GM18861 (cell line): ENCODE results near the gene SPACA6.

Experiments used
- ATAC-seq: cut with Tn5 transposase; IDR thresholded peaks from one replicate; pipeline ENCODE4 v1.9.1; 2021; ENCODE audit not compliant: unreplicated experiment

SPACA6 gene

DNA sequence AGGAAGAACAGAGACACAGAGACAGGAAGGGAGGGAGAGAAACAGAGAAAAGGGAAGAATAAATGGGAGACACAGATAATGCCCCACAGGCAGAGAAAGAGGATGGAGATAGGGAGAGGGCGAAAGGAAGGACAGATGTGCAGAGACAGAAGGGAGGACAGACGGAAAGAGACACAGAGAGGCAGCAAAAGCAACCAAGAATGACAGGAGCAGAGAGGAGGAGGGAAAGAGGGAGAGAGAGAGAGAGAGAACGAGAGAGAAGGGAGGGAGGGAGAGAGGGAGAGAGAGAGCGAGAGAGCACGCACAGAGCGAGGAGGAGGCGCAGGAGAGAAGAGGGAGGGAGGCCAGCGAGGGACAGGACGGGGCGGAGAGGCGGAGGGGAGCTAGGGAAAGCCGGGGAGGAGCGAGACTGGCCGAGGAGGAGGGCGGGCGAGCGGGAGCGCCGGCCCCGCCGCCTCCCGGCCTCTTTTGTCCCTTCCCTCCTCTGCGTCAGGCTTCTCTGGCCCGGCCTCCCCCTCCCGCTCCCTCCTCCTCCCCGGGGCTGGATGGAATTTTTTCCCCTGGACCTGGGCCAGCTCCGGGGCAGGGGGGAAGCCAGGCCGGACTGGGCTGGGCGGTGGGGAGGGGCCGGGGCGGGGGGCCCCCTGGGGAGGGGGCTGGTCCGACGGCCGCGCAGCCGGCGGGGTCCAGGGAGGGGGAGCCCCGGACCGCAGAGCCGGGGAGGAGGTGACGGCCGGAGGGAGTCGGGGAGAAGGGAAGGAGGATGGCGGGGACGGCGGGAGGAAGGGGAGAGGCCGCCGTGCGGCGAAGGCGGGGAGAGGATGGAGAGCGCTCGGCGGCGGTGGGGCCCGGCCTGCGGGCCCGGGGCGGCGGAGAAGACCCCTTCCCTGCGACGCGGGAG, 4.2 kb upstream of the SPACA6 start:
- no peak for ATAC-seq

DNA sequence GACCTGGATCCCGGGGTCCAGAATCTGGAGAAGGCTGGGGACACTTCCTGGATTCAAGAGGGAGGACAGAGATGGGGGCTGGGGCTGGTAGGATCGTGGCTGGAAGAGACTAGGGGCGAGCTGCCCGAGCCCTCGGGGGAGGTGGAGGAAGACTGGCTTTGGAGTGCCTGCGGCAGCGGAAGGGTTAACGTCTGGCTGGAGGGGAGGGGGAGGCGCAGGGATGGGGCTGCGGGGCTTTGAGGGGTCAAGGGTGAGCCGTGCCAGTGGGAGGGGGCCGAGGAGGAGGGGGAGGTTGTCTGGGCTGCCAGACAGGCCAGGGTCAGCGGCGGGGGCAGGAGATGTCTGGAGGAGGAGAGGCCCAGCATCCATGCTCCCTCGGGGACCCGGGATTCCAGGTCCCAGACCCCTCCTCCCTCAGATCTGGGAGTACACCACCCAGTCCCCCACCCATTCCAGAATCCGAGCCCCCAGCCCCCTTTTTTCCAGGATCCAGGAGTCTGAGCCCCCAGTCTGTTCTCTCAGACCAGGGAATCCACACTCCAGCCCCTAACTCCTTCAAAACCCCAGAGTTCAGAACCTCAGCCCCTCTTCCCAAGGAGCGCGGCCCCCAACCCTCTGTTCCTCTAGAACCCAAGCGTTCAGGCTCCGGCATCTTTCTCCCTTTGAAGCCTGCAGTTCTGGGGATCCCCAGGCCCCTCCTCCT, 3.2 kb upstream of the SPACA6 start:
- ATAC-seq = no peak

DNA sequence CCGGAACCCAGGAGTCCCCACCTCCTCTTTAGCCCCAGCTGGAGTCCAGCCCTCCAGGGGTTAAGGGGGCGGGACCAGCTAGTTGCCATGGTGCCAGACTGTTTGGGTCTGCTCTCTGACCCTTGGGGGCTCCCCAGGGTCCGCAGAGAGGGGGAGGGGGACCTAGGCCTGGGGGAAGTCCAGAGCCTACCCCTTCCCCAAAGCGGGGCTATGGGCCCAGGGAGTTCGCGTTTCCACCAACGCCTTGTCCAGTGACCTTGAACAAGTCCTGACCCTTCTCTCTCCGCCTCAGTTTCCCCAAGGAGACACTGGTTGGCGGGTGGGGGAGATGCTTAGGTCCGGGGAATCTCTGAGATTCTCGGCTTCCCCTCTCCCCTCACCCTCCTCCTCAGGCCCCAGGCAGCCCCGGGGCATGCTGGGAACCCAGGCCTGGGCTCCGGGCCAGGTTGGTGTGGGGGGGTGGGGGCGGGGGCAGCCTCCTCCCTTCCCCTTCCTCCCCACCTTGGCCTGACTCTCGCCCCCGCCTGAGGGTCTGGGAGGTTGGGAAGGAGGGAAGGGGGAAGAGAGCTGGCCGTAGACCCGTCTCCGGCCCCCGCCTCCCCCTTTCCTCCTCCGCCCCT, 2.6 kb upstream of the SPACA6 start:
- no peak for ATAC-seq

DNA sequence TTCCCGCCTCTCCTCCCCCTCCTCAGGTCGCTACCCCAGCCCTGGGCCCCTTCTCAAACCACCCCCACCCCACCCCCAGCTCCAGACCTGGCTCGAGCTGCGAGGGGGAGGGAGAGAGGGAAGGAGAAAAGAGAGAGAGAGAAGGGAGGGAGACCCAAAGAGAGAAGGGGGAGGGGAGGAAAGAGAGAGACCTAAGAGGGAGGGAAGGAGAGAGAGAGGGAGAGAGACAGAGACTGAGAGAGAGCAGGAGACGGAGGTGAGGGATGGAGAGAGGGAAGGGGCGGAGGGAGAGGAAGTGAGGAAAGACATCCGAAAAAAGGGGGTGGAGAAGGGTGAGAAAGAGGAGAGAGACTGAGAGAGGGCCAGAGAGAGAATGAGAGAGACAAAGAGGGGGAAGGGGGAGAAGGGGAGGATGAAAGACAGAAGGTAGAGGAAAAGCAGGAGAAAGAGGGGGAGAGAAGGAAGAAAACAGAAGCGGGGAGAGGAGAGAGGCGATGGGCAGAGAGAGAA, 2.0 kb upstream of the SPACA6 start:
- no peak for ATAC-seq

DNA sequence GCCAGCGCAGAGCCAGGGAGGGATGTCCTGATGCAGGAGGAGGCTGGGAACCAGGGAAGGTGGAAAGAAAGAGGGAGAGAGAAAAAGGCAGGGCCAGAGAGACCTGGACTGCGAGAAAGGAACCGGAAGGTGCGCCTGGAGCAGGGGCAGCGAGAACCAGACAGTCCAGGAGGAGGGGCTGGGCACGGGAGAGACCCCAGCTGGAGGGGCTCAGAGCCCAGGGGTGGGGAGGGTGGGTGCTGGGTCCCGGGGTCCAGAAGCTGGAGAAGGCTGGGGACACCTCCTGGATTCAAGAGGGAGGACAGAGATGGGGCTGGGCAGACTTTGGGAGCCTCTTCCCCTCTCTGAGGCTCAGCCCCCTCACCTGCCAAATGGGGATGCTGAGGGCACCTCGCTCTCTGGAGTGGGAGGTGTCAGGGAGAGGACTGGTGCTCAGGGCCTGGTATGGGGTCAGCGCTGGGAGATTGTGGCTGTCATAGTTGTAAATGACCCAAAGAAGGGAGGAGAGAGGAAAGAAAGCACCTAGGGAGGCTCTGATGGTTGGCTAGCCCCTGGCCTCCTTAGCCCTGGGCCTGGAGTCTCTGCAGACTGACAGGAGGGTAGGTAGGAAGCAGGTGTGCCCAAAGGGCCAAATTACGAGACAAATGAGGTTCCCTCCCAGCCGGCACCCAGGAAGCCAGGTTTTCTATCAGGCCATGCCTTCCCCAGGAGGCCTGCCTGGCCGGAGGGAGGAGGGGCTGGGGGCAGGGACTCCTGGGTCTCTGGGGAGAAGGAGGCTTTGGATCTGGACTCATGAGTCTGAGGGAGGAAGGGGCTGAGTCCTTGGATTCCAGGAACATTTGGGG, 1.3 kb upstream of the SPACA6 start:
- ATAC-seq = no peak

DNA sequence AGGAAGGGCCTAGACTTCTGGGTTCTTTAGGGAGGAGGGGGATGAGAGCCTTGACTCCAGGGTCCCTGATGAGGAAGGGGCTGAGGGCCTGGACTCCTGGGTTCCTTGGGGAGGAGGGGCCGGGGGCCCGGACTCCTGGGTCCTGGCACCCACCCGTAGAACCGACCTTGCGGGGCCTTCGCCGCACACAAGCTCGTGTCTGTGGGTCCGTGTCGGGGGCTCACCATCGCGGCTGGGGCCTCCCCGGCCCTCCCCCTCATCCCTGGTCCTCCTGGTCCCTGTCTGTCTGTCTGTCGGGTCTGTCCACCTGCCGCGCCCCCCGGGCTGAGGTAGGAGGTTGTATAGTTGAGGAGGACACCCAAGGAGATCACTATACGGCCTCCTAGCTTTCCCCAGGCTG, 662 bp upstream of the SPACA6 start:
- no peak for ATAC-seq

DNA sequence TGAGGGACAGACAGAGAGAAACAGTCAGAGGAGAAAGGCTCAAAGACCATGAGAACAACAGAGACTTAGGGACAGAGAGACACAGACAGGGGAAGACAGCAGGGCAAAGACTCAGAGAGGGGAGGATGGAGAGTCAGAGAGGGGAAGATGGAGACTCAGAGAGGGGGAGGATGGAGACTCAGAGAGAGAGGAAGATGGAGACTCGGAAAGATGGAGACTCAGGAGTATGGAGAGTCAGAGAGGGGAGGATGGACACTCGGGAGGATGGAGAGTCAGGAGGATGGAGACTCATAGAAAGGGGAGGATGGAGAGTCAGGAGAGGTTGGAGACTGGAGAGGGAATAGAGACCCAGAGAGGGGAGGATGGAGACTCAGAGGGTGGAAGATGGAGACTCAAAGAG, 689 bp downstream of the SPACA6 start:
- no peak for ATAC-seq

DNA sequence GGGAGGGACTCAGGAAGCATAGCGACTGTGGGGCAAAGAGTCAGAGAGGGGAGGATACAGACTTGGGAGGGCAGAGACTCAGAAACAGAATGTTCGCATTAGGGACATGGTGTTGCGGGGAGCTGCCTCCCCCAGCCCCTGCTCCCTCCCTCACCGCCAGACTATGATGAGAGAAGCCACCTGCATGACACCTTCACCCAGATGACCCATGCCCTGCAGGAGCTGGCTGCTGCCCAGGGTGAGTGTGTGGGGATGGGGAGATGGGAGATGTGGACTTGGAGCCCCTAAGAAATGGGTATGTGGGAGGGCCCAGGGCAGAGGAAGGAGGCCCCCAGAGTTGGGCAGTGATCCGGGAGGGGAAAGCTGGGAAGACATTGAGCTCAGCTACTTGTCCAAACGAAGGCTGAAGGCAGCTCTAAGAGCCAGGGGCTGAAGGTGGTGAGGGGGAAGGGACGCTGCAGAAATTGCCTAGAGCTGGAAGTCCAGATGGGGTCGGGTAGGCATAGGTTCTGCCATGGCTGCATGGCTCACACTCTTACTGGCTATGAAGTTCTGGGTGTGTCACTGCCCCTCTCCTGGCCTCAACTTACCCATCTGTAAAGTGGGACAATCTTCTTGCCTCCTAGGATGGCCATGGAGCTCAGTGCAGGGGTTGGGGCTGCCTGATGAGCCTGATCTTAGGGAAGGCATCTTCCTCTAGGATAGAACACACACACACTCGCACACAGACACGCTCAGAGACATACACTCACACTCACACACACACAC, 1.4 kb downstream of the SPACA6 start:
- ATAC-seq = no peak

DNA sequence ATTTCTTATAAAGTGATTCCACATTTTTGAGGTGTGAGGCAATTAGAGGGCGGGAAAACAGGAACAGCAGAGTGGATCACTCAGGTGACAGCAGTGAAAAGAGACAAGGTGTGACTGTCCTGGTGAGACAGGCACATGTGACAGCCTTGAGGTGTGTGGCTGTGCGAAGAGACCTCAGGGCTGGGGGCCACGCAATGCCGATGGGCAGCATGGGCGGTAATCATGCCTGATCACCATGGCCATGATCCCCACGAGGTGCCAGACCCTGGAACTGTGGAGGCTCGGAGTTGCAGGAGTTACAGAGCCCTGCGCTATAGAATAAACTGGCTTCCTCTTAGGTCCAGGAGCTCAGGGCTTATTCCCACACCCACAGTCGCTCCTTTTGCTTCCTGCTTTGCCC, 2.0 kb downstream of the SPACA6 start:
- no peak for ATAC-seq

DNA sequence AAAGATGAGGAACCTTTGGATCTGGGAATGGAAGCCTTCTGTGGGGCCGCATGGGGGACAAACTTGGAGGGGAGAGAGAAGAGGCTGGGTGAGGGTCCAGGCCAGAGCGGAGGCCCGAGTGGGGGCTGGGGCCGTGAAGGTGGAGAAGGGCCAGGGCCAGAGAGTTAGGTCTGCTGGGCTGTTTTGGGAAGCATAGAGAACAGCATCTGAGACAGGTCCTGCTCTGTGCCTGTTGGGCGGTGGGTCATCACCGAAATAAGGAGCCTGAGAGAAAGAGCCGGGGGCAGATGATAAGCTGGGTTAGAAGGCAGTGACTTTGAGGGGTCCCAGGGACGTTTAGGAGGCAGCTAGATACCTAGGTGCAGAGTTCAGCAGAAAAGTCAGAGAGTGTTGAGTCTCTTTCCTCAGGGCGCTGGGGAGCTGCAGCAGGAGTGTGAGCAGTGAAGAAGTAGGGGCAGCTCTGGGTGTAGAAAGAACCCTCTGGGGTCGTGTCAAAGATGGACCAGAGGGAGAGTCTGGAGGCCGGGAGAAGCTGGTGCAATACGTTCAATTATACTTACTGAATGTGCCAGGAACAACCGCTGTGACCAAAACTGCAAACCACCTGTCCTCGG, 2.7 kb downstream of the SPACA6 start:
- ATAC-seq = no peak

DNA sequence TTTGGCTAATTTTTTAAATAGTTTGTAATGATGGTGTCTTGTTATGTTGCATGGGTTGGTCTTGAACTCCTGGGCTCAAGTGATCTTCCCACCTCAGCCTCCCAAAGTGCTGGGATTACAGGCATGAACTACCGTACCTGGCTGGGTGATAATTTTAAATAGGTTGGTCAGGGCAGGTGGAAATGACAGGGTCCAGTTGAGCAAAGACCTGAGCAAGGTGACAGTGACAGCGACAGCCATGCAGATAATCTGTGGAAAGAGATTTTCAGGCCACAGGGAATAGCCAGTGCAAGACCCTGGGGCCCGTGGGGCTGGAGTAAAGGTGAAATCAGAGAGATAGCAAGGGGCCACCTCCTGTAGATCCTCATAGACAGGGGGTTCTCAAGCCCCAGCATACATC, 3.5 kb downstream of the SPACA6 start:
- no peak for ATAC-seq

DNA sequence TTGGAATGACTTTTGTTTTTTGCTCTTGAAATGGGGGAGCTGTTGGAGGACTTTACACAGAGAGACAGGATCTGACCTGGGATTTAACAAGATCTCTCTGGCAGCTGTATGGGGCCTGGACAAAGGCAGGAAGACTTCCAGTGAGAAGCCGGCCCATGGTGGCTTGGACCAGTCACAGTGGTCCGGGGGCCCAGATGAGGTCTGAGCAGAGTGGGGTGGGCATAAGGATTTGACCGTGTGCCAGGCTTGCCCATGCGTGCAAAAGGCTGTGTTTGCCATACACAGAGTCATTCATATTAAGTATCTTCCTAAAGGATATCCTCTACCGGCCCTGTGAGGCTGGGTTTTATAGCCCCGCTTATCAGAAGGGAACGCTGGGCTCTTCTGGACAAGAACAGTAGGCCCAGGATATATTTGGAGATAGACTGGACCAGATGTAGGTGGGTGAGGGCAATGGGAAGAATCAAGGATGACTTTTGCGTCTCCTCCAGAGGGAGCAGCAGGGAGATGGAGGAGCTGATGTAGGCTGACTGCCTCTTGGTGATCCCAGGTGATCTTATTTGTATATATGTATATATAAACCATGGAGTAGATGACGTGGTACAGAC, 4.1 kb downstream of the SPACA6 start:
- no peak for ATAC-seq

DNA sequence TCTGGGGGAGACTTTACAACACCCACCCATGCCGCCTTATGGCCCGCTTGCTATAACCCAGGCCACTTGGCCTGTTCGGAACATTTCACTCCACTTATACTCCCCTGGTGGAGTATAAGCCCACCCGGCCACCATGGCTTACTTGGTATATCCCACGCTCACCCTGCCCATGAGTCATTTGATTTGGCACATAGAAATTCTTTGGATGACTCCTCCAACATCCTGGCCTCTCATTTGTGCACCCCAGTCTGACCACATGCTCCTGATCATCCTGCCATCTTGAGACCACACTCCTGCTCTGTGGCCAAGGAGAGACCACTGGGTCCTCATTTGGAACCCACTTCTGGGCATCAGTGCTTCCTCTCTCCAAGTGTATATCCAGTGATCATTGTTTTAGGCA, 5.2 kb downstream of the SPACA6 start:
- no peak for ATAC-seq

DNA sequence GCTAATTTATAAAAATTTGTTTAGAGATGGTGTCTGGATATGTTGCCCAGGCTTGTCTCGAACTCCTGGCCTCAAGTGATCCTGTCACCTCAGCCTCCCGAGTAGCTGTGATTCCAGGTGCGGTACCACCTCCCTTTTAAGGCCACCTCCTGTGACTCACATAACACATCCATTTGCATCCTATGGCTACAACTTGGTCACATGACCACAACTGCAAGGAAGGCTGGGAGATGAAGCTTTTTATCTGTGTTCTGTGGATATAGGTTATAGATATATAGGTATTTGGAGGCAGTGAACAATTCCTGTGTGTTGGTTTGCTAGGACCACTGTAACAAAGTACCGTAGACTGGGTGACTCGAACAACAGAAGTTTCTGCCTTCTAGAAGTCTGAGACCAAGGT, 6.0 kb downstream of the SPACA6 start:
- ATAC-seq = no peak

DNA sequence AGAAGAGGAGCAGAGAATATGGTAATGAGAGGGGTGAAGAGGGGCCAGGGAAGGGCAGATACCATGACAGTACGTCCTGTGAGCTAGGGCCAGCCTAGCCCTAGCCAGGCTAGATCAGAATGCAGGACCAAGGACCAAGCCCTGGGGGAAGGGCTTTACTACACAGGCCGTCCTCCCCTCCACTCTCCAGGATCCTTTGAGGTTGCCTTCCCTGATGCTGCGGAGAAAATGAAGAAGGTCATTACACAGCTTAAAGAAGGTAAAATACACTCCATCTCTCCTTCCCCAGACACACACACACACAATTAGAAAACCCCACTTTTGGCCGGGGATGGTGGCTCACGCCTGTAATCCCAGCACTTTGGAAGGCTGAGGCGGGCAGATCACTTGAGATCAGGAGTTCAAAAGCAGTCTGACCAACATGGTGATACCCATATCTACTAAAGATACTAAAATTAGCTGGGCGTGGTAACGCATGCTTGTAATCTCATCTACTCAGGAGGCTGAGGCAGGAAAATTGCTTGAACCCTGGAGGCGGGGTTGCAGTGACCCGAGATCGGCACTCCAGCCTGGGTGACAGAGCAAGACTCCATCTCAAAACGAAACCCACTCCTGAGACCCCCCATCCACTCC, 8.5 kb downstream of the SPACA6 start:
- ATAC-seq = no peak

DNA sequence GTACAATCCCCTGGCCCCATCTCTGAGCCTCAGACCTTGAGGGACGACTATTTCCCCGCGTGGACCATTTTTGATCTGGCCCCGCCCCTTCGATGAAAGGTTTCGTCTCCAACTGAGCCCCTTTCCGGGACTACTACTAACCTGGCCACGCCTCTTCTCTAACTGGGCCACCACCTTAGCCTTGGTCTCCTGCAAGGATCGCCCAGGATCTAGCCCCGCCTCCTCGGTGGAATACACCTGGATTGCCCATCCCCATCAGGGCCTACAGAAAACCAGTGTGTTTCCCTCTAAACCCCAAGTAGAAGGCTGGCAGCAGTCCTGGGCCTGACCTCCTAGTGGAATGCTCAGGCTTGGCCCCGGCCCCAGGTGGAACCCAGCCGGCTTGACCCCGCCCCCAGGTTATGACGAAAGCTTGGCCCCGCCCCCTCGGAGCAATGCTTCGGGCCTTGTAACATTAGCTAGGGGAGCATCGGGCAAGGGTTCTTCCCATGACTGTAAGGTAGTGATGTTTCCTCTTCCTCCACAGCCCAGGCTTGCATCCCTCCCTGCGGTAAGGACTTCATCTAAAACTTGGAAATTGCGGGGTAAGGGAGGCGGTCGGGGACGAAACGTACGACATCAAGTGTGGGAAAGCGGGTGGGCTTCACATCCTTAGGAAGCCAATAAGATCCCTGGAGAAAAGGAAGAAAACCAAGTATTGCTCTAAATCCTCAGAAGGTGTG, 9.1 kb downstream of the SPACA6 start:
- no peak for ATAC-seq

DNA sequence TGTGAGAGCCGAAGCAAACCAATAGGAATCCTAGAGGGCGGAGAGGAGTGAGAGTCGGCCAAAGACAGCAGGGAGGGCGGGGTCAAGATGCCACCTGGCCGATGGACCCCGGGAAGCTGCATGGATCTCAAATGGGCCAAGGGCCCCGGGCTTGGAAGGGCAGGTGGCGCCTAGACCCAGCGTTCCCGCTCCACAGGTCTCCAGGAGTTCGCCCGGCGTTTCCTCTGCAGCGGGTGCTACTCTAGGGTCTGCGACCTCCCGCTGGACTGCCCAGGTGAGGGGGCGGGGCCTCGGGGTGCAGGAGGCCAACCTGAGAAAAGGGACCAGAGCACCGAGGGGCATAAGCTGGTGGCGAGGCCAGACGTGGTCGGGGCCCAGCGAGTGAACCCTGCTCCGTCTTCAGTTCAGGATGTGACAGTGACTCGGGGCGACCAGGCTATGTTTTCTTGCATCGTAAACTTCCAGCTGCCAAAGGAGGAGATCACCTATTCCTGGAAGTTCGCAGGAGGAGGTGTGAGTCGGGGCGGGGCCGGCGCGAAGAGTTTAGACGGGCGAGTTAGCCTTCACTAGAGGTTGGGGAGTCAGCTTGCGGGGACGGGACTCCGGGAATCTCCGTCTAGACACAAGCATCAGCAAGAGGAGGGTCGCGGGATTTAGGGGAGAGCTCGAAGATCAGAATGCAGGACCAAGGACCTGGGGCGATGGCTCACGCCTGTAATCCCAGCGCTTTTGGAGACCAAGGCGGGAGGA, 9.9 kb downstream of the SPACA6 start:
- ATAC-seq = no peak
